GM06990 (cell line): ENCODE measurements around the gene ZBTB20.

Source experiments
- DNase-seq: peaks from one replicate; pipeline ENCODE4 v3.0.0-alpha.2; 2011; ENCODE audit not compliant: insufficient read length; ENCODE audit errors: extremely low read depth
- H3K27me3 ChIP-seq: replicated peaks from 2 replicates; pipeline ENCODE4 v1.6.0; 2011; ENCODE audit warnings: low read length; ENCODE audit not compliant: control insufficient read depth, insufficient read depth
- H3K36me3 ChIP-seq: 2 replicates; pipeline ENCODE4 v1.5.1; 2011; ENCODE audit warnings: low read length; ENCODE audit not compliant: control insufficient read depth, insufficient read depth
- H3K4me3 ChIP-seq: replicated peaks from 2 replicates; pipeline ENCODE4 v1.5.1; 2011; ENCODE audit warnings: low read depth, mild to moderate bottlenecking, control low read depth, low read length
- TF ChIP-seq, protein P1 (sequence below): IDR thresholded peaks from 2 replicates; pipeline ENCODE4 v1.5.1; 2011; ENCODE audit warnings: low read length, control low read depth, mild to moderate bottlenecking, inconsistent platforms; ENCODE audit not compliant: insufficient read depth, poor library complexity, severe bottlenecking

Gene ZBTB20

DNA sequence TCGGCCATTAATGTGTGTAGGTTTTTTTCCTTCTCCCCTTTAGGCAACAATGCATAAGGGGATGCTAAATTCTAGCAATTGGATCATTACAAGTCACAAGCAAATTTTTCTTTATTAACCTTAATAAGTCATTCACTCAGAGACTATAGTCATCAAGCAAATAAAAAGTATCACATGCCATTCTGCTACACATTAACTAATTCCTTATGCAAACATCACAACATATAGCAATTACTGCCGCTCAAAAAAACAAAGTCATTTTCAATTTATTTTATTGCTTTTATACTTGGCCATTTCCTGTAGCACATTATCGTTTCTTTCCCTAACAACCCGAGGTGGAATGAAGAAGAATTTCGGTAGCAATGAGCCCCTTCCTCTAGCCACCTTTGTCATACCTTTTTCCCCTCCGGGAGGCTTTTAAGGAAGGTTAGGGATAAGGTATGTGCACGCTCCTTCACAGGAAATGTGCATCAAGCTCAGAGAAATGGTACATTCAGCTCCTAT, 432.1 kb downstream of the ZBTB20 start:
- no peak overlapping the region for H3K4me3 ChIP-seq
- no peaks in the 10 kb centered on the region for H3K36me3 ChIP-seq
- DNase-seq: no peak
- TF ChIP-seq, protein P1, sequence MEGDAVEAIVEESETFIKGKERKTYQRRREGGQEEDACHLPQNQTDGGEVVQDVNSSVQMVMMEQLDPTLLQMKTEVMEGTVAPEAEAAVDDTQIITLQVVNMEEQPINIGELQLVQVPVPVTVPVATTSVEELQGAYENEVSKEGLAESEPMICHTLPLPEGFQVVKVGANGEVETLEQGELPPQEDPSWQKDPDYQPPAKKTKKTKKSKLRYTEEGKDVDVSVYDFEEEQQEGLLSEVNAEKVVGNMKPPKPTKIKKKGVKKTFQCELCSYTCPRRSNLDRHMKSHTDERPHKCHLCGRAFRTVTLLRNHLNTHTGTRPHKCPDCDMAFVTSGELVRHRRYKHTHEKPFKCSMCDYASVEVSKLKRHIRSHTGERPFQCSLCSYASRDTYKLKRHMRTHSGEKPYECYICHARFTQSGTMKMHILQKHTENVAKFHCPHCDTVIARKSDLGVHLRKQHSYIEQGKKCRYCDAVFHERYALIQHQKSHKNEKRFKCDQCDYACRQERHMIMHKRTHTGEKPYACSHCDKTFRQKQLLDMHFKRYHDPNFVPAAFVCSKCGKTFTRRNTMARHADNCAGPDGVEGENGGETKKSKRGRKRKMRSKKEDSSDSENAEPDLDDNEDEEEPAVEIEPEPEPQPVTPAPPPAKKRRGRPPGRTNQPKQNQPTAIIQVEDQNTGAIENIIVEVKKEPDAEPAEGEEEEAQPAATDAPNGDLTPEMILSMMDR: no peak
- H3K27me3 ChIP-seq: no peaks in the 10 kb centered on the region

DNA sequence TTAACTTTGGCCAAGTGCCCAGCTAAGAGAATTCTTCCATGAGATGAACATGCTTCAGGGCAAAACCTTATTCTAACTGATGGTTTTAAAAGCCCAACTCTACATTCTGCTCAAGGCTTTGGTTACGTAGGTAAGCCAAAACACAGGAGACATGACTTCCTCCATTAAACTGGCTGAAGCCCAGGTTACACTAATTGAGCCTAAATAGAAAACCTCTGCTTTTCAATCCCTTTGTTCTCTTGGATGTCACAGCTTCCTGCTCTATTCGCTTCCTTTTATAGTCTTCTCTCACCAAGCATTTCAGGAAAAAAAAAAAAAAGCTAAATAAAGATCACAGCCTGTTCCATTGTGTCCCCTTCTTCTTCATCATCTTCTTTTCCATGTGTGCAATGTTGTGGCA, 432.9 kb downstream of the ZBTB20 start:
- DNase-seq: no peak
- Histone ChIP-seq H3K4me3 (no peak overlapping the region), H3K27me3 (no peaks in the 10 kb centered on the region), H3K36me3 (no peaks in the 10 kb centered on the region)
- TF ChIP-seq, protein P1: no peak

DNA sequence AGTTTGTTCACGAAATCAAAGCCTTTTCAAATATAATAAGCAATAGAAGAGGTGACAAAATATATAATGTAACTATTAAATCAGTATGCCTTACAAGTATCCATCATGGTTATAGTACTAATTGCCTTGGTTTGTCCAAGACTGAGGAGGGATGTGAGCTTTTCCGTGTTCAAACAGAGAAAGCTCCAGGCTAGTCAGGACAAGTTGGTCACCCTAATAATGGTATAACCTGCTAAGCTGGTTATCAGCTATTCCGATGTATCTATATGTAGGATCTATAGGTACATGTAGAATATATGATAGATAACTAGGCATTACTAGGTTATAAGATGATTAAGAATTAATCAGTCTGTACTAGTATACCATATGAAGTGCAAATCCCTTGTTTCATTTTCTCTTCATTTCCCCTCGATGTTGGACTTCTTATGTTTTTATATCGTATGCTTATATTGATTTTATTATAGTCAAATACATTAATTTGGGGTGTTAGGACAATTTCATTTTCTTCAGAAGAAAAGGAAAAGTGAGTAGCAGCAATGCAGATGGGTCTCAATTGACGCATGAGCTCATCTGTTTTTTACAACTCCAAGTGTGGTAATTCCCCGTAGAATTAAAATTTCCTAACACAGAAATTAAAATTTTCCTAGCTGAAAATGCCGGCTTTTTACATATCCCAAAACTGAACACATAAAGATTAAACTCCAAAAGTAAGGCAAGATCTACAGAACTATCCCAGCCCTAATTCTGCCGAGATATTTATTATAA, 434.2 kb downstream of the ZBTB20 start:
- DNase-seq: no peak

GRCh38 chr3:114711321-114711886, 435.7 kb downstream of the ZBTB20 start:
- DNase-seq: no peak
- Histone ChIP-seq H3K4me3 (no peak overlapping the region), H3K36me3 (no peaks in the 10 kb centered on the region), H3K27me3 (no peaks in the 10 kb centered on the region)
- TF ChIP-seq, protein P1: no peak

More for the DNA sequence above, 434.2 kb downstream of the ZBTB20 start:
- Histone ChIP-seq H3K4me3 (no peak overlapping the region), H3K36me3 (no peaks in the 10 kb centered on the region), H3K27me3 (no peaks in the 10 kb centered on the region)
- TF ChIP-seq, protein P1: no peak

GRCh38 chr3:114709102-114709501, 438.0 kb downstream of the ZBTB20 start:
- no peaks in the 10 kb centered on the region for H3K36me3 ChIP-seq
- no peak for DNase-seq
- H3K27me3 ChIP-seq: no peaks in the 10 kb centered on the region
- TF ChIP-seq, protein P1: no peak
- no peak overlapping the region for H3K4me3 ChIP-seq
